GM18508 (cell line): ENCODE results near the gene KDM4C.
"Not testable (repeated sequence)": the region's sequence is repeated elsewhere in the genome, so short reads cannot be mapped to it uniquely, and the experiment has no call there.

Experiments
- ATAC-seq: cut with Tn5 transposase; IDR thresholded peaks from one replicate; pipeline ENCODE4 v1.9.1; 2021; ENCODE audit warnings: moderate number of reproducible peaks; ENCODE audit not compliant: insufficient read depth, unreplicated experiment

KDM4C gene

GRCh38 chr9:7003861-7004260 is 246.1 kb downstream of the KDM4C start:
- no peak for ATAC-seq

- ATAC-seq = no peak
Measured at GRCh38 chr9:7006417-7006816, 248.6 kb downstream of the KDM4C start.

GRCh38 chr9:7008411-7008810 is 250.6 kb downstream of the KDM4C start:
- ATAC-seq = no peak

- ATAC-seq = no peak
Measured at GRCh38 chr9:7009065-7009464, 251.3 kb downstream of the KDM4C start.

GRCh38 chr9:7011395-7012067 is 253.8 kb downstream of the KDM4C start:
- ATAC-seq = no peak

- ATAC-seq = no peak
Measured at GRCh38 chr9:7027996-7028395, 270.2 kb downstream of the KDM4C start.

GRCh38 chr9:7028591-7028990 is 270.8 kb downstream of the KDM4C start:
- no peak for ATAC-seq

GRCh38 chr9:7030943-7031342 is 273.2 kb downstream of the KDM4C start:
- ATAC-seq = not testable (repeated sequence)

- ATAC-seq = no peak
Measured at GRCh38 chr9:7033076-7034045, 275.6 kb downstream of the KDM4C start.

GRCh38 chr9:7037176-7037575 is 279.4 kb downstream of the KDM4C start:
- no peak for ATAC-seq

GRCh38 chr9:7042124-7042523 is 284.4 kb downstream of the KDM4C start:
- no peak for ATAC-seq

- no peak for ATAC-seq
Measured at GRCh38 chr9:7045361-7045760, 287.6 kb downstream of the KDM4C start.

GRCh38 chr9:7051711-7052110 is 293.9 kb downstream of the KDM4C start:
- ATAC-seq = no peak

- ATAC-seq = no peak
Measured at GRCh38 chr9:7053903-7054302, 296.1 kb downstream of the KDM4C start.

GRCh38 chr9:7055171-7055903 is 297.6 kb downstream of the KDM4C start:
- ATAC-seq = no peak

GRCh38 chr9:7056254-7056653 is 298.5 kb downstream of the KDM4C start:
- no peak for ATAC-seq

GRCh38 chr9:7058473-7058872 is 300.7 kb downstream of the KDM4C start:
- ATAC-seq = no peak

GRCh38 chr9:7067169-7067568 is 309.4 kb downstream of the KDM4C start:
- no peak for ATAC-seq

- ATAC-seq = no peak
Measured at GRCh38 chr9:7071916-7072315, 314.1 kb downstream of the KDM4C start.

- ATAC-seq = no peak
Measured at GRCh38 chr9:7073706-7074105, 315.9 kb downstream of the KDM4C start.

- ATAC-seq = no peak
Measured at GRCh38 chr9:7075154-7075553, 317.4 kb downstream of the KDM4C start.
